ENCODE measurements around the gene ZNF215.
"Not testable (repeated sequence)": the region's sequence is repeated elsewhere in the genome, so short reads cannot be mapped to it uniquely, and the experiment has no call there.

Gene ZNF215

DNA sequence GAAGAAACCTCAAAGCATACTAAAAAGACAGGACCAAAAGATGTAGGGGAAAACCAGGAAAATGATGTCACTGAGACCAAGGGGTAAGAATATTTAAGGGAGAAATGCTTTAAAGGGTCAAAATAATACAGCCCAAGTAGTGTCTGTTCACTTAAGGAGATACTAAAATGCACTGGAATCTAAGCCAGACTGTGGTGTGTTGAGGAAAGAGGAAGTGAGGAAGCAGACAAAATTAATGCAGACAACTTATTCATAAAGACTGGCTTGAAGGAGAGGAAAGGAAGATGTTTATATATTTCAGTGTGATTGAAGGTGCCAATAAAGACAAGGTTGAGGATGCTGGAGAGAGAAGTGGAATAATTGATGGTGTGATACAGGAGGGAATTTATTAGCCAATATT is 15.7 kb downstream of the ZNF215 start:
- TF ChIP-seq, protein P1, sequence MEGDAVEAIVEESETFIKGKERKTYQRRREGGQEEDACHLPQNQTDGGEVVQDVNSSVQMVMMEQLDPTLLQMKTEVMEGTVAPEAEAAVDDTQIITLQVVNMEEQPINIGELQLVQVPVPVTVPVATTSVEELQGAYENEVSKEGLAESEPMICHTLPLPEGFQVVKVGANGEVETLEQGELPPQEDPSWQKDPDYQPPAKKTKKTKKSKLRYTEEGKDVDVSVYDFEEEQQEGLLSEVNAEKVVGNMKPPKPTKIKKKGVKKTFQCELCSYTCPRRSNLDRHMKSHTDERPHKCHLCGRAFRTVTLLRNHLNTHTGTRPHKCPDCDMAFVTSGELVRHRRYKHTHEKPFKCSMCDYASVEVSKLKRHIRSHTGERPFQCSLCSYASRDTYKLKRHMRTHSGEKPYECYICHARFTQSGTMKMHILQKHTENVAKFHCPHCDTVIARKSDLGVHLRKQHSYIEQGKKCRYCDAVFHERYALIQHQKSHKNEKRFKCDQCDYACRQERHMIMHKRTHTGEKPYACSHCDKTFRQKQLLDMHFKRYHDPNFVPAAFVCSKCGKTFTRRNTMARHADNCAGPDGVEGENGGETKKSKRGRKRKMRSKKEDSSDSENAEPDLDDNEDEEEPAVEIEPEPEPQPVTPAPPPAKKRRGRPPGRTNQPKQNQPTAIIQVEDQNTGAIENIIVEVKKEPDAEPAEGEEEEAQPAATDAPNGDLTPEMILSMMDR (IDR thresholded peaks at IDR 0.05; ENCODE audit: insufficient read depth, missing control alignments) = no peak
- FAIRE-seq (no peak), DNase-seq (ENCODE audit: insufficient read length, low spot score) (no peak)

DNA sequence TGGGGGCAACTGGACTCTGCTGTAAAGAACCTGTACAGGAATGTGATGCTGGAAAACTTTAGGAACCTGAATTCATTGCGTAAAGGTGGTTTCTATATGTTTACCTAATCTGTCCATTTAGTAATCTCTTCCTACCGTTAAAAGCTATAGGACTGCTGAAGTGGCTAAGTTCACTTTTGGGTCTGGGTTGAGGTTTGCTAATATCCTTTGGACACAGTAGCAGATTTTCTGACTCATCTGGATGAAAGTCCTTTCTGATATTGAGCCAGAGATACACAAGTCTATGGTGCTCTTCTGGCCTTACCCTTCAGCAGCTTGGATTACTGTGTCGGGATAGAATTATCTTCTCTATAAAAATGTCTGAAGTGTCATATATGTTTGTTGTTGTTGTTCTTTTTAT is 16.9 kb downstream of the ZNF215 start:
- FAIRE-seq (no peak), DNase-seq (ENCODE audit: insufficient read length, low spot score) (no peak)
- TF ChIP-seq, protein P1 (IDR thresholded peaks at IDR 0.05; ENCODE audit: insufficient read depth, missing control alignments) = no peak

DNA sequence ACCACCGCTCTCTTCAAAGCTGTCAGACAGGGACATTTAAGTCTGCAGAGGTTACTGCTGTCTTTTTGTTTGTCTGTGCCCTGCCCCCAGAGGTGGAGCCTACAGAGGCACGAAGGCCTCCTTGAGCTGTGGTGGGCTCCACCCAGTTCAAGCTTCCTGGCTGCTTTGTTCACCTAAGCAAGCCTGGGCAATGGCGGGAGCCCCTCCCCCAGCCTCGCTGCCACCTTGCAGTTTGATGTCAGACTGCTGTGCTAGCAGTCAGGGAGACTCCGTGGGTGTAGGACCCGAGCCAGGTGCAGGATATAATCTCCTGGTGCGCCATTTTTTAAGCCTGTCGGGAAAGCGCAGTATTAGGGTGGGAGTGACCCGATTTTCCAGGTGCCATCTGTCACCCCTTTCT is 28.0 kb downstream of the ZNF215 start:
- not testable (repeated sequence) for FAIRE-seq; DNase-seq (ENCODE audit: insufficient read length, low spot score)

DNA sequence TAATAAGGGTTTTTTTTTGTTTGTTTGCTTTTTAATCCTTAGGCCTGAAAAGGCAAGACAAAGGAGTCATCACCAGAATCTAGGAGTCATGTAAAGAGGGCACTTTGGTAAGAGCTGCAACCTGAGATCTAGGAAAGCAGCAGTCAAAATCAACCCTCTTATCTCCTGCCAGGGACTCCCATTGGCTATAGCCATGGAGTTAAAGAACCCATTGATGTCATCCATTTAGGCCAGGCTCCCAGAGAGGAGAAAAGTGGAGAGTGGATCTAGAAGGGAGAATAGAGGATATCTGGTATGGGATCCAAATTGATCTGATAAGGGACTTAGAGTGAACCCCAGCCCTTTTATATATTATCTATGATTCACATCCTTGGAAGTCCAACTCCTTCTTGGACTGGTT is 35.9 kb downstream of the ZNF215 start:
- DNase-seq (ENCODE audit: insufficient read length, low spot score) (no peak), FAIRE-seq (no peak)
- TF ChIP-seq, protein P1 (IDR thresholded peaks at IDR 0.05; ENCODE audit: insufficient read depth, missing control alignments) = no peak

DNA sequence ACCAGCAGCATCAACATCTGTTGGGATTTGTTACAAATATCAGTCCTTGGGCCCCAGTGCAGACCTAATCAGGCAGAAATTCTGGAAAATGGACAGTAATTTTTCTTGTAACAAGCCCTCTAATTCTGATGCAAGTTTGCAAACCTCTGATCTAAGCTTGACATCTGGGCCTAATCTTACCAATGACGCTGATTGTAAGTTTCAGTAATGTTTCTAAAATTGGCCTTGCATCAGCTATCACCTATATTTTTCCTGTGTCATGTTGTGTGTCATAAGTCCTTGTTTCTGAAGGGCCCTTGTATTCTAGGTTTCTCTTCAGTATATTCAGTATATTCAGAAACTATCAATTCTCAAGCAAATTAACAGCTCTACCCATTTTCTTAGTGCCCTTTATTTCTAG is 36.4 kb downstream of the ZNF215 start:
- TF ChIP-seq, protein P1 (IDR thresholded peaks at IDR 0.05; ENCODE audit: insufficient read depth, missing control alignments) = no peak
- no peak for DNase-seq (ENCODE audit: insufficient read length, low spot score)
- no peak for FAIRE-seq

DNA sequence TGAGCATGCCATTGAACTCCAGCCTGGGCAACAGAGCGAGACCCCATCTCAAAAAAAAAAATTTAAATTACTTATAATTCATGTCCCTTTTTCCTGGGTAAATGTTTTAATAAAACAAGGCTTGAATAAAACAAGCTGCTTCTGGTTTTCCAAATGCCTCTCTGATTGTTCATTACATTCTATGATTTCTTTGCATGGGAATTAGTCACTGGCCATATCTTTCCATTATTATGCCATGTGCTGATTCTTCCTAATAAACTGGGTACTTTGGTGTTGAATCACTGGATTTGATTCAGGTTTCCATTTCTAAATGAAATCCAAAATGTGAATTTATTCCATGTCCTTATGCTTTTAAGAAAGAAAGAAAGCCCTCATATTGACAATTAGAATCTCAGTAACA is 42.6 kb downstream of the ZNF215 start:
- no peak for DNase-seq (ENCODE audit: insufficient read length, low spot score)
- TF ChIP-seq, protein P1 (IDR thresholded peaks at IDR 0.05; ENCODE audit: insufficient read depth, missing control alignments) = no peak
- FAIRE-seq = no peak

DNA sequence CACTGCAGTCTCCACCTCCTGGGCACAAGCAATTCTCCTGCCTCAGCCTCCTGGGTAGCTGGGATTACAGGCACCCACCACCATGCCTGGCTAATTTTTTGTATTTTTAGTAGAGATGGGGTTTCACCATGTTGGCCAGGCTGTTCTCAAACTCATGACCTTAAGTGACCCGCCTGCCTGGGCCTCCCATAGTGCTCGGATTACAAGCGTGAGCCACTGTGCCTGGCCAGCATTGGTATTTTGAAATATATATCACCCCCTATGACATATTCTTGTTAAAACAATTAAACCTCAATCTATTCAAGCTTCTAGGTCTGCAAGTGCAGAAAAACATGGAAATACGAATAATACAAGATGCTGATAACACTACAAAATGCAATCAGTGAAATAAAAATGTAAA is 43.6 kb downstream of the ZNF215 start:
- not testable (repeated sequence) for DNase-seq (ENCODE audit: insufficient read length, low spot score); FAIRE-seq

DNA sequence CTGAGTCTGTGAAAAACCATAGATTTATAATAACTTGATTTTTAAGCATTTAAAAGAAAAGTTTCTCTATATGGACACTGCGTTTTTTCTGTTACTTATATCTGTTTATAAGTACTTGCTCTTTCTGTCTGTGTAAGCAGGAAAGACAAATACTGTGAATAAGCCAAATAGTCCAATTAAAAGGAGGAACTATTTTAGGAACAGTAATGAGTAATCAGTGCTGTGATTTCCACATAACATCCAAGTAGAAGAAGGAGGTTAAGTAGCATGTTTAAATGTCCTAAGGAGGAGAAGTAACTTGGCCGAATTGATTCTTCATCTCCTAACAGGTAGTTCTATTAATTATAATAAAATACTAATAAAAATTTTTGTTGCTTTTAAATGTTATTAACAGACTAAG is 53.1 kb downstream of the ZNF215 start:
- TF ChIP-seq, protein P1 (IDR thresholded peaks at IDR 0.05; ENCODE audit: insufficient read depth, missing control alignments) = no peak
- FAIRE-seq = no peak
- DNase-seq (ENCODE audit: insufficient read length, low spot score) = no peak

Measured in D721Med (cell line).